HUDEP-2 (cell line): ENCODE data around the gene LPCAT2.

Source experiments
- DNase-seq, 76 experiments: peaks; one replicate each; lab custom pipeline; 2025; ENCODE audit not compliant: unreplicated experiment in 76 of 76; lab: John Stamatoyannopoulos, UW

The LPCAT2 gene, protein sequence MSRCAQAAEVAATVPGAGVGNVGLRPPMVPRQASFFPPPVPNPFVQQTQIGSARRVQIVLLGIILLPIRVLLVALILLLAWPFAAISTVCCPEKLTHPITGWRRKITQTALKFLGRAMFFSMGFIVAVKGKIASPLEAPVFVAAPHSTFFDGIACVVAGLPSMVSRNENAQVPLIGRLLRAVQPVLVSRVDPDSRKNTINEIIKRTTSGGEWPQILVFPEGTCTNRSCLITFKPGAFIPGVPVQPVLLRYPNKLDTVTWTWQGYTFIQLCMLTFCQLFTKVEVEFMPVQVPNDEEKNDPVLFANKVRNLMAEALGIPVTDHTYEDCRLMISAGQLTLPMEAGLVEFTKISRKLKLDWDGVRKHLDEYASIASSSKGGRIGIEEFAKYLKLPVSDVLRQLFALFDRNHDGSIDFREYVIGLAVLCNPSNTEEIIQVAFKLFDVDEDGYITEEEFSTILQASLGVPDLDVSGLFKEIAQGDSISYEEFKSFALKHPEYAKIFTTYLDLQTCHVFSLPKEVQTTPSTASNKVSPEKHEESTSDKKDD

DNA sequence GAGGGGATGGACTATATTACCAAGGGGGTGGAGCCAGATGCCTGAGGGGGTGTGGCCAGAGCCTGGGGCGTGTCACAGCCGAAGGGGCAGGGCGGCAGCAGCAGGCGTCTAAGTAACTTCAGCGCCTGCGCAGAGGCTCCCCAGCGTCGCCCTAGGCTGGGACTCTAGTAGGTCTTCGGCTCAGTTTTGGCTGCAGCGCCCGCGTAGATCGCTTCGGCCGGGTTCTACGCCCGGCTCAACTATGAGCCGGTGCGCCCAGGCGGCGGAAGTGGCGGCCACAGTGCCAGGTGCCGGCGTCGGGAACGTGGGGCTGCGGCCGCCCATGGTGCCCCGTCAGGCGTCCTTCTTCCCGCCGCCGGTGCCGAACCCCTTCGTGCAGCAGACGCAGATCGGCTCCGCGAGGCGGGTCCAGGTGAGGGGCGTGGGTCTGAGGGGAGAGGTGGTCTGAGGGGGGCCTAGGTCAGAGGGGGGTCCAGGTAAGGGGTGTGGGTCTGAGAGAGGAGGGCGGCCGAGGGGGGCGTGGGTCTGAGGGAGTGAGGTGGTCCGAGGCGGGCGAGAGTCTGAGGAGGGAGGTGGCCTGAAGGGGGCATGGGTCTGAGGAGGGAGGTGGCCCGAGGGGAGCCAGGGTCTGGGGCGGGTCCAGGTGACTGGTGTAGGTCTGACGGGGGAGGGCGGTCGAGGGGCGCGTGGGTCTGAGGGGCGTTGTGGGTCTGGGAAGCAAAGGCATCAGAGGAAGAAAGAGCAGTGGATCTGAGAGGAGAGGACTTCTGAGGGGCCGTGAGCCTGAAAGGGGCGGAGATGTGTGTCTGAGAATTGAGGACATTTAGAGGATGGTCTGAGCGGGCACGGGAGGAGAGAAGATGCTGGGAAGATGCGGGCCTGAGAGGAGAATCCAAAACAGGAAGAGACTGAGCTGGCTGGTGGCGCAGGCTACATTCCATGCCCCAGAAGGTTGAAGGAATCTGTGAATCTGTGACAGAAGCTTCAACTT lies at the start of gene LPCAT2:
TSS of gene LPCAT2 (plus strand) at position 132 of the 991 bp plus-strand sequence. CDS start at position 242, 110 bp downstream.
- DNase-seq: peak in 74 of 76 experiments; percentile 22 to 86 (median 69)

DNA sequence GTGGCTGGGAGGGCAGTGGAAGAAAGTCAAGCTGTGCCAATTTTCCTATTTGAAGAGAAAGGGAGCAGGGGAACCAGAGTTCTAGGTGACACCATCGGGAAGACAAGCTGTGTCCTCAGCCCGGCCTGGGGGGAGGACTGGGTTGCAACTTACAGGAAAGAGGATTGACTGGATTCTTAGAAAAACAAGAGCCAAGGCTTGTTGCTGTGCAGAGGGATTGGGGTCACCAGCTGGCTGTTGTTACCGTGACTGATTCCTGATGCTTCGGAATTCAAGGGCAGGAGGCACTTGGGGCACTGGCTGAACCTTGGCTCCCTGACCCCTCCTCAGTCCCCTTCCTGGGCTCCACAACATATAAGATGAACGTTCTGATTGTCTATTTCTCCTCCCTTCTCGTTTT lies 46.6 kb upstream of the LPCAT2 start:
- DNase-seq: no peak

DNA sequence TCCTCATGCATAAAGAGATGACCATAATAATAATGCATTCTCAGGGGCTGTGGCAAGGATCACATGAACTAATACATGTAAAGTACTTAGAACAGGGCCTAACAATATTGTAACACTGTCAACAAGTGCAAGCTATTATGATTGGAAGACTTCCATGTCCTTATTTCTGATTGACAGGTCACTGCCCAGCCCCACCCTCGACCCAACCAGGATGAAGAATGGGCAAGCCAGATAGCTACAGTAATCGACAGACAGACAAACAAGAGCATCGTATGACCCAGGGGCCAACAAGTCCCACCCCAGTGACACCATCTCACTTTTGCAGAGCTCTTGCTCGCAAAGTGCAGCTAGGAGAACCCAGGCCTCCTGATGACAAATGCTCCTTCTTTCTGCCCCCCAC lies 44.5 kb upstream of the LPCAT2 start:
- DNase-seq: peak in 2 of 76 experiments; percentile 1 to 7

DNA sequence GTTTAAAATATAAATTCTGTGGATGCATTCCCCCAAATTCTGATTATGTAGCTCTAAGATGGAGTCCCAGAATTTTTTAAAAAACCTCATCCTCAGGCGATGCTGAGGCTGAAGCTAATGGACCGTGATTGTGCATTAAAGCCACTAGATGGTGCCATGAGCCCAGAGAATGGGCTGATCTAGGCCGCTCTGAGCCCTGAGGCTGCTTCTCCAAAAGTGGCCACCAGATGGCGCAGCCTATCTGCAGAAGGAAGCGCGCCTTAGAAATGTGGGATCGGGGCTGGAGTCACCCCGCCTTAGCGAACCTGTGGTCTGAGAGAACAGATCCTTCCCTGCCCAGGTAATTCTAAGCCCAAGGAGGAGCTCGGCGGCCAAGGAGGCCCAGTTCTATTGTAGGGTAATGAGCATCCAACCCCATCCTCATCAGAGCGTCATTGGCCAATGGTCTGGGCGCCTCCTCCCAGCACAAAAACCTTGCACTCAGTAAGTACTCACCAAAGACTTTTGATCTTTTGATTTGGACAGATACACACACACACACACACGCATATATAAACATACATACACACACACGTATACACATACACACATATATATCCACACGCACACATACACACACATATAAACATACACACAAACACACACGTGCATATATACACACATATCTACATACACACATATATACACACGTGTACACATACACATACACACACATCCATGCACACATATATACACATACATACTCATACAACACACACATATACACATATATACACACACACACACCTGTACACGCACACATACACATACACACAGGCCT lies 43.6 kb upstream of the LPCAT2 start:
- peak in 72 of 76 experiments; percentile 2 to 84 (median 65) for DNase-seq

DNA sequence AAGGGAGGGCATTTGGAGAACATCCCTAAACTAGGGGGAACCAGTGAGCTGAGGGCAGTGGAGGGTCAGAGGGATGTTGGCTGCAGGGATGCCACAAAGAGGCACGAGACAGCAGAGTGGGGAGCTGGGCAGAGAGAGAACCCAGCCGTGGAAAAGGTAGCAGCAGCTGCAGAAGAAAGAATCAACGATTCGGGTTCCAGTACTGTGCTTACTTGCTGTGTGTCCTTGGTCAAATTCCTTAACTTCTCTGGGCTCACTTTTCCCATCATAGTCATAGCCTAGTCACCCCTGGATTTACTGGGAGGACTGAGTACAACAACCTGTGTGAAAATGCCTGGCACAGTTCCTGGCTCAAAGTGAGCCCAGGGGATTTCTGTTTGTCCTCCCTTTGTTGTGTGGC lies 42.7 kb upstream of the LPCAT2 start:
- no peak for DNase-seq

DNA sequence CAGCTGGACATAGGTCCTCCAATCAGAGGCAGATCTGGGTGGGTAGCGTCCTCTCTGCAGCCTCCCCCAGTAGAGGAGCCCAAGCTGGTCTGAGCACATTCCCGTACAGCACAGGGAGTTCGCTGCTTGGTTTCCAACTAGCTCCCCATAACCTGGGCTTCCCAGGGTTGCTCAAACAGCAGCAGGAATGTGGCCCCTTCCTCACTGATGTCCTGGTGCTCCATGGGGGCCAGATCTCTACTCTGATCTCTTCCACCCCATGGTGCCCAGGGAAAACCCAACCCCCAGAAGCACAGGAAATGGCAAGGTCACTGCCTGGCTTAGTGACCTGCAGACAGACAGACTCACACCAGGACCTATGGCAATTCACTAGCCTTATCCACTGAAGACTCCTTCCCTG lies 41.0 kb upstream of the LPCAT2 start:
- no peak for DNase-seq

DNA sequence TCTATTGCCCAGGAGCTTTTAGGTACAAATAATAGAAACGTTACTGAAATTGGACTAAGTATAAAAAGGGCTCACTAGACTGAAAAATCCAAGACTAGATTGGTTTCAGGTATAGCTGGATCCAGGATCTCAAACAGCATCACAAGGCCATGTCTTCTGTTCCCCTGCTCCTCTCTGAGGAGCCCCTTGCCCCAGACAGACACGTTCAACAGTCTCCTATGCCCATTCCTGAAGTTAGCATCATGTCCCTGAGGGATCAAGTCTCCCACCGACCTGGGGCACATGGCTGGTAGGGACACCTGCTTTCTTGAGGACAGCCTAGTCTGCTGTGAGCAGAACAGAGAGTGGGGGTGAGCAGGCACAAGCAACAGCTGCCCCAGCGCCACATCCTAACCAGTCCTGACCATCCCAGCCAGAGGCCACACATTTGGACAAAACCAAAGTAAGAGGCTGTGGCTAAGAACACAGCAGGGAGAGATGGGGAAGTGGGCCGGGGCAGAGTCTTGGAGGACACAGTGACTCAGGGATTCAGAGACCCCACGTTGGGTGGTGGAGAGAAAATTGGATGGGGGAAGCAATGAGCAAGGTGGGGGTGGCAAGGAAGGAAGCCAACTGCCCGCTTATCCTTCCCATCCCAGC lies 40.4 kb upstream of the LPCAT2 start:
- no peak for DNase-seq

DNA sequence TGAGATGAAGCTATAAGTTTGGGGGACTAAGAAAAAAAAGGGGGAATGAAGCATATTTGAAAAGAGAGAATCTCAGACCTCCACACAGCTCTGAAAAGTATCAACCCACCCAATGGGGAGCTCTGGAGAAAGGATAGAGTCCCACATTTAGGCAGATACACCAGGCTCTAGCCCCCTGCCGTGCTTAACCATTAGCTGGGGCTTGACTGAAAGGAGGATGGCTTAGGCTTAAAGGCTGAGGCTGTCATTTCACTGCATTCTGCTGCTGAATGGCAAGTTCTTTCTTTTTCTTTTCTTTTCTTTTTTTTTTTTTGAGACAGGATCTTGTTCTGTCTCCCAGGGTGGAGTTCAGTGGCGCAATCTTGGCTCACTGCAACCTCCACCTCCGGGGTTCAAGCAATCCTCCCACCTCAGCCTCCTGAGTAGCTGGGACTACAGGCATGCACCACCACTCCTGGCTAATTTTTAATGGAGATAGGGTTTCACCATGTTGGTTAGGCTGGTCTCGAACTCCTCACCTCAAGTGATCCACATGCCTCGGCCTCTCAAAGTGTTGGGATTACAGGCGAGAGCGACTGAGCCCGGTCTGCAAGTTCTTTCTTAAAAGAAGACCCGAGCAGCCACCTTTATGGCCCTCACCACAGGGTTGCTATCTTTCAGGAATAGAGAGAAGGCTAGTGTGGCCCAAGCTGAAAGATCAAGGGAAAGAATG lies 38.9 kb upstream of the LPCAT2 start:
- DNase-seq: no peak

DNA sequence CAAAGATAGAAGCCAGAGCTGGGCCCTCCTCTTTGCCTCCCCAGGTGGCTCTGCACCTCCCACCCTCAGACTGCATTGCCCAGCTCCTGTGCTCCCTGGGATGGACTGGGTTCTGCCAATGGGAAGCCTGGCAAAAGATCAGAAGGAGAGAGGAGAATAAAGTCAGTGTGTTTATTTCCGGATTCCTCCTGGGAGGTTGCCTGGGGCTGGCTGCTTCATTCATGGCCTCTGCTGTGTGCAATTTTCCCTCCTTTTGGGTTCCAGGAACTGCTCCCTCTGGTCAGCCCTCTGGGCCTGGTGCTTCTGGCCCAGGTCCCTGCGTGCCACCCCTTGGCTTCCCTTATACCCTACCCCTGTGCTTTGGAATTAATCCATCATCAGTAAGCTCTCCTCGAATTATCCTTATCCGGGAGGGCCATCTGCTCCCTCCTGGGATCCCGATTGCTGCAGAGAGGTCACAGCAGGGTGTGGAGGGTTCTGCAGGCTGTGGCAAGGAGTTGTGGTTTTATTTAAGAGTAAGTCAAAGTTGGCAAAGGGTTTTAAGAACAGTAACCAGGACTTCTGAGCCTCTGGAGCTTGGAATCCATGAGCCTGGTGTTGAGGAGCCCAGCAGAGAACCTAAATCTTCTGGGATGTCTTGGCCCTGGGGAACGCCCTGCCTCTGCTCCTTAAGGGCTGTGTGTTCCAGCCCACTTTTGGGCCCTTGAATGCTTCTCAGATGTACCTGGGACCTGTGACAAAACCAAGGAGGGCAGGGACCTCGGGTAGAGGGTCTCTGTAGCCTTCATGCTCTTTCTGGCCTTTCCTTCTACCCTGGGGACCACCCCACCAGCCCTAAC lies 38.1 kb upstream of the LPCAT2 start:
- DNase-seq: no peak

DNA sequence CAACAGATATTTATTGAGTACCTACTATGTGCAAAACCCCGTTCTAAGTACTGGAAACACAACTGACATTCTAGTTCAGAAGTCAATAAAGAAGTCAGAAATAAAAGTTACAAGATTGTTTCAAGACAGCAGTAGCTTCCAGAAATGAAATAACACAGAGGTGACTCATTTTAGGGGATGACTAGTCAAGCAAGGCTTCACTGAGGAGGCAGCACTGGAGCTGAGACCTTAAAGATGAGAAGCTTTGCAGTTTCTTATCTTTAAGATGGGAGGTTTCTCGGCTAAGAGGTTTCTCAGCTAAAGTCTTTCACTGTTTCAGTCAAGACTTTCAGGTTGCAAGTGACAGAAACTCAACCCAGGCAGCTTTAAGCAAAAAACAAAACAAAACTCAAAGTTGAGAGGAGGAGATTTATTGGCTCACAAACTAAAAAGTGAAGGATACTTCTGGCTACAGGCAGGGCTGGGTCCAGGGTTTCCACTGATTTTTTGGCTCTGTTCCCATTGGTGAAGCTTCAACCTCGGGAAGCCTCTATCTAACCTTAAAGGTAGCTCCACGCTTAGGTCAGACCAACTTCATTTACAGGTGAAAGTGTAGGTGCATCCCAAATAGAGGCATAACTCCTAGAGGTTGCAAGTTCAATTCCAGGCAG lies 37.3 kb upstream of the LPCAT2 start:
- DNase-seq: no peak

DNA sequence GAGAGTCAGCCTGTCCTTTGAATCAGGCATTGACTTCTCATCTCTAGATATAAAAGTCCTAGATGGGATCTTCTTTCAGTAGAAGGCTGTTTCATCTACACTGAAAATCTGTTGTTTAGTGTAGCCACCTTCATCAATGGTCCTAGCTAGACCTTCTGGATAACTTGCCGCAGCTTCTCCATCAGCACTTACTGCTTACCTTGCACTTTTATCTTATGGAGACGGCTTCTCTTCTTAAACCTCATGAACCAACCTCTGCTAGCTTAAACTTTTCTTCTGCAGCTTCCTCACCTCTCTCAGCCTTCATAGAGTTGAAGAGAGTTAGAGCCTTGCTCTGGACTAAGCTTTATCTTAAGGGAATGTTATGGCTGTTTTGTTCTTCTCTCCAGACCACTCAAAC lies 35.3 kb upstream of the LPCAT2 start:
- no peak for DNase-seq

DNA sequence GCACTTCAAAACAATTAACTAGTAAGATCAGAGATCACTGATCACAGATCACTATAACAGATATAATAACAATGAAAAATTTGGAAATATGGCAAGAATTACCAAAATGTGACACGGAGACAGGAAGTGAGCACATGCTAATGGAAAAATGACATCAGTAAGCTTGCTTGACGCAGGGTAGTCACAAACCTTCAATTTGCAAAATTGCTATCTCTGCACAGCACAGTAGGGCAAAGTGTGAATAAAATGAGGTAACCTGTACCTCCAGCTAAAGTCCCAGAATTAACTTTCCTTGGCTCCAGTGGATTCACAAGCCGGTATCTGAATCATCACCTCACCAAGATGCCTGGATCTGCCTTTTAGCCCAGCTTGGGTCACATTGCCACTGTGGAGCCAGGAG lies 34.1 kb upstream of the LPCAT2 start:
- DNase-seq: no peak

DNA sequence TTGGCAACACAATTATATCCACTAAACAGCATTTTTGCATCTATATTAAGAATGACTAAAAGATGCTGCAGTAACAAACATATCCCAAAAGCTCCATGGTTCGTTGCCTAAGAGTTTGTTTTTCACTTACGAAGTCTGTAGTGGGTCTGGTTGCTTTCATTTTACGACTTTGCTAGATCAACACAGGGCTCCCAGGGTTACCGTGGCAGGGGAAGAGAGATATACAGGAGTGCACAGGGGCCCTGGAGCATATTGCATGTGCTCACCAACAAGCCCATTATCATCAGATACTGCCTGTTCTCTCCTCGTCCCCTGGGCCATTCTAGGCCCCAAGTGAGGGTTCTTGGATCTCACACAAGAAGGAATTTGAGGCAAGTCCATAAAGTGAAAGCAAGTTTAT lies 33.0 kb upstream of the LPCAT2 start:
- no peak for DNase-seq

DNA sequence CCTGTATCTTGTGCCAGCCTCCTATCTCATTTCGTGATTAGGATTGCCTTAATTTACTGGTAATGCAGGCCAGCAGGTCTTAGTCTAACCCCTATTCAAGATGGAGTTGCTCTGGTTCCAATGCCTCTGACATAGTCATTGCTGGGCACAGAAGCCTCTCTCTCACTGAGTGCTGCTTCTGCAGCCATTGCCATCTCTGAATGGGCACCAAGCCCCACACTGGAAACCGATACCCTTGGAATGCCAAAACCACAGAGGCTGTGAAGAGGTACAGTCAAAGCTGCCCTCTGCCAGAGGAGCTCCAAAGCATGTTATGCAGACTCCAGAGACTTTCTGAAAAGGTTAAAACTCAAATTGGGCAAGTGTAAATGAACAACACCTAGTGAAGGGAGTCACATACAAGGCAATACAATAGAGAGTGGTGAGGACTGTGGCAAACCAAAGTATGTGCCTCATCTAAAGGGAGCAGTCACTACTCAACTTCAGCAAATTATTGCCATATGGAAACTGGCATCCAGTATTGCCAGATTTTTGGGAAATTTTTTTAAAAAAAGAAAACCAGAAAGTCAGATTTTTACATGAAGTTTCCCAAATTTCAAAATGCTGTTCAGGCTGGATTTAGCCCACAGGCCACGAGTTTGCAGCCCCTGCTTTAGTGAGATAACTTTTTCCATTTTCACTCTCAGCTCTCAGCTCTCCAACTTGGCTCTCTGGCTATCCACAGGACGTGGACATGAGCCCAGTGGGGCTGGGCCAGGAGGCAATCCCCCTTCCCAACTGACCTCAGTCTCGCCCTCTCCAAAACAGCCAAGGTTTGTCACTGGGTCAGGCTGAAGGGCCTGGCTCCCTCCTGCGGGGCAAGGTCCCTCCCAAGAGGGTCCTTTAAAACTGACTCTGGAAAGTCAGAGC lies 32.0 kb upstream of the LPCAT2 start:
- no peak for DNase-seq

DNA sequence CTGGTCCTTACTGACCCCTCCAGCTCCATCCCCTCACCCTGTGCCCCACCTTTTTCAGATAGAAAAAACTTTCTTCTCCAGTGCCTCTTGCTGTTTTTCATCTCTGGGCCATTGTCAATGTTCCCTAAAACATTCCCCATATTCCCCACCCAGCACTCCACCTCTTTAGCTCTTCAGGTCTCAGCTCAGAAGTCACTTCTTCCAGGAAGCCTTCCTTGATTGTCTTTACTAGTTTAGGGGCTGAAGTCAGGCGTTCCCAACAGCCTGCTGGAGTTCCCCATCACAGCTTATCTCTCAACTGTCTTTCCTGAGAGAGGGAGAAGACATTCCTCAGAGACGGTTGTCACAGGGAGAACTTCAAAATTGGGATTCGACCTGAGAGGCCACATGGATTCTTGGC lies 31.1 kb upstream of the LPCAT2 start:
- no peak for DNase-seq

DNA sequence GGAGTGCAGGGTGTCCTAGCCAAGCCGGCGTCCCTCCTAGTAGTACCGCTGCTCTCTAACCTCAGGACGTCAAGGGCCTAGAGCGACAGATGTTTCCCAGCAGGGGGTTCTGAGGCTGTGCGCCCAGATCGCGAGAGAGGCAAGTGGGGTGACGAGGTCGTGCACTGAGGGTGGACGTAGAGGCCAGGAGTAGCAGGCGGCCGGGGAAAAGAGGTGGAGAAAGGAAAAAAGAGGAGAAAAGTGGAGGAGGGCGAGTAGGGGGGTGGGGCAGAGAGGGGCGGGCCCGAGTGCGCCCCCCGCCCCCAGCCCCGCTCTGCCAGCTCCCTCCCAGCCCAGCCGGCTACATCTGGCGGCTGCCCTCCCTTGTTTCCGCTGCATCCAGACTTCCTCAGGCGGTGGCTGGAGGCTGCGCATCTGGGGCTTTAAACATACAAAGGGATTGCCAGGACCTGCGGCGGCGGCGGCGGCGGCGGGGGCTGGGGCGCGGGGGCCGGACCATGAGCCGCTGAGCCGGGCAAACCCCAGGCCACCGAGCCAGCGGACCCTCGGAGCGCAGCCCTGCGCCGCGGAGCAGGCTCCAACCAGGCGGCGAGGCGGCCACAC lies 29.9 kb upstream of the LPCAT2 start, which contains the start of gene MMP2:
TSS of gene MMP2 (plus strand) at position 372 of the 603 bp plus-strand sequence. CDS start 282 bp downstream, outside the sequence.
- DNase-seq: no peak
